NCI-H146 (cell line): ENCODE measurements around the gene GNAT2.

ENCODE experiments used
- DNase-seq: peaks from one replicate; lab custom pipeline; 2025; lab: John Stamatoyannopoulos, UW

Gene GNAT2

DNA sequence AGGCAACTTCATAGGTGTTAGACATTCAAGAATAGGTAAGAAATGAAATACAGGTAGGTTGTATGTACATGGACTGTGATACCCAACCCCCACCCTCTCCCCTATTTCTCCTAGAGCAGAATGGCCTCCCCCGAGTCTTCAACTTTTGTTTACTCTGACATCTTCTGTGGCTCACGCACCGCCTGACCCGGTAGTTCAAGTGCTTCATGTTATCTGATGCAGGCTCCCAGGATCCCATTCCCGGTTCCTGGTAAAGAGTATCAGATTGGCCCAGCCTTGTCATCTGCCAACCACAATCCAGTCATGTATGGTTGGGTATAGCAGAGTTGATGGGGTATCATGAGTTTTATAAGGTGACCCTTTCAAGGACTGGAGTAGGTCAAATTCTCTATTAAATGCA, 61.9 kb downstream of the GNAT2 start:
- no peak for DNase-seq

DNA sequence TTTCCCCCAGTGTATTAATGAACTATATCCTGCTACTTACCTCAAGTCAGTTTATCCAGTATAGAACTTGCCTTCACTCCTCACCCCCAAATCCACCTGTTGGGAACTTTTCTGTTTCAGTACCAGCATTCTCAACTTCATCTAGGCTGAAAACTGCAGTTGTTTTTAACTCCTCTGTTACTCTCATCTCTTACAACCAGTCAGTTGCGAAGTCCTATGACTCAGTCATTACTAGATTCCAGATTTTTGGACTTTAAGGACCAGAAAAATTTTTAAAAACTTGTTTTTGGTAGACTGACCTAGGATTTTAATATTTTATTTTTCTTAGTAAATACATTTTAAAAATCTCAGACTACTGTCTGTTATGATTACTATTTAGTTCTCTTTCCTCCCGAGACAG, 62.9 kb downstream of the GNAT2 start:
- no peak for DNase-seq
